ENCODE data around the gene CCDC77. TPM values are rescaled to one million over a fixed set of nuclear protein-coding genes. Genes with fewer than 3 reads are reported as not detected.

Gene CCDC77
- total RNA-seq, 1 experiment from 2014 or later: 12.3 TPM

- Histone ChIP-seq H3K79me2 (ENCODE audit: insufficient read depth, low read length) (no peaks in the 10 kb centered on the region), H3K9me3 (ENCODE audit: control insufficient read depth in 1 of 2, insufficient read depth in 1 of 2, low read depth in 1 of 2, low read length in 2 of 2) (no peaks in the 10 kb centered on the region), H3K4me2 (ENCODE audit: low read length) (no peak overlapping the region), H2AFZ (ENCODE audit: low read depth, low read length, poor library complexity, severe bottlenecking) (no peak overlapping the region), H3K36me3 (ENCODE audit: control insufficient read depth in 1 of 2, insufficient read depth in 2 of 2, low read length in 2 of 2) (peaks cover 0 to 2% of the 10 kb centered on the region in 2 experiments; a peak in 1 of 4 replicates), H3K27me3 (ENCODE audit: insufficient read depth, low read length) (no peaks in the 10 kb centered on the region), H4K20me1 (ENCODE audit: insufficient read depth) (no peaks in the 10 kb centered on the region), H3K9me2 (ENCODE audit: insufficient read depth) (no peaks in the 10 kb centered on the region), H3K9ac (ENCODE audit: low read length) (no peak overlapping the region), H3K4me3 (replicated peaks in 1 of 2; ENCODE audit: low read depth in 1 of 2, low read length in 2 of 2) (no peak overlapping the region), H3K4me1 (ENCODE audit: control insufficient read depth in 1 of 2, insufficient read depth in 2 of 2, low read length in 2 of 2) (no peaks in the 10 kb centered on the region), H3K27ac (ENCODE audit: low read depth, low read length) (no peak overlapping the region)
- CTCF ChIA-PET: interaction anchor here (0.7 to 4.1 kb wide), 9 partner anchors 10 to 128 kb away, joined by 3 to 22 read pairs (median 4); partner anchors contain the start of gene CCDC77
- peak; percentile 82 for ATAC-seq
- DNase-seq (ENCODE audit: low read depth, low spot score): peak; percentile 23
- TF ChIP-seq YY1 (IDR thresholded peaks at IDR 0.05; ENCODE audit: extremely low read depth, insufficient replicate concordance, low read depth, low read length): no peak
- peak; percentile 26; the same call in 1 of the 2 replicates for TF ChIP-seq CBX3 (IDR thresholded peaks at IDR 0.05; ENCODE audit: low read depth)
- peak; percentile 91 for TF ChIP-seq RAD21 (IDR thresholded peaks at IDR 0.05; ENCODE audit: low read depth)
- no peak for TF ChIP-seq ELF1 (IDR thresholded peaks at IDR 0.05; ENCODE audit: borderline replicate concordance, low read depth)
- TF ChIP-seq CTCF (IDR thresholded peaks at IDR 0.05 in 2 of 3, conservative IDR thresholded peaks at IDR 0.05 in 1 of 3; ENCODE audit: borderline replicate concordance in 1 of 3, insufficient read depth in 1 of 3, low read depth in 2 of 3, low read length in 2 of 3): peak; percentile 78 to 91 (median 78)
- no peak for TF ChIP-seq ZNF274 (IDR thresholded peaks at IDR 0.05; ENCODE audit: low read depth, low read length)
- no peak for TF ChIP-seq TCF7L2 (IDR thresholded peaks at IDR 0.05; ENCODE audit: borderline replicate concordance, extremely low read depth, insufficient read depth, insufficient read length)
- POLR2A ChIA-PET: no interaction called here
- RAD21 ChIA-PET (ENCODE audit: low non-redundant PET in 1 of 2, low total read pairs in 2 of 2, uncharacterized antibody in 2 of 2, unreplicated experiment in 2 of 2): interaction anchor here (0.8 to 1.7 kb wide), 2 partner anchors 102 to 105 kb away, joined by 3 read pairs; no protein-coding TSS in a partner anchor
- intact Hi-C loops (cut with micrococcal nuclease): loop anchor here (1.0 kb wide), 1 partner anchor 105 kb away; no protein-coding TSS in a partner anchor
- no TSS peak for BruUV-seq (replicated peaks)
Observed at GRCh38 chr12:442235-442884, 40.9 kb downstream of the CCDC77 start.

All from HCT116 (cell line).